Activated CD8-positive, alpha-beta T cell treated with anti-CD3 and anti-CD28 coated beads for 36 hours (primary cell): ENCODE measurements around the gene FBXW2. TPM values are rescaled to one million over a fixed set of nuclear protein-coding genes. Genes with fewer than 3 reads are reported as not detected.

Experiments
- ATAC-seq: fragments of 200-7000 bp; cut with Tn5 transposase; one replicate; pipeline ENCODE4 v1.10.0; 2021; ENCODE audit warnings: mild to moderate bottlenecking, moderate library complexity
- CTCF ChIA-PET: fragments of 350-600 bp; sonication (Branson Sonifier 250); formaldehyde crosslinking; loops from one replicate; lab custom pipeline; 2021; ENCODE audit warnings: antibody characterized with exemption; lab: Charles Lee
- POLR2A ChIA-PET: fragments of 350-600 bp; sonication (Branson Sonifier 250); formaldehyde crosslinking; loops from one replicate; lab custom pipeline; 2021; ENCODE audit warnings: antibody characterized with exemption; lab: Charles Lee
- DNase-seq: peaks from one replicate; pipeline ENCODE4 v3.0.0-alpha.2; 2020
- H3K27ac Mint-ChIP-seq: one replicate; pipeline ENCODE4 v1.8.0; 2021; ENCODE audit warnings: mild to moderate bottlenecking, mixed read lengths
- H3K27me3 Mint-ChIP-seq: one replicate; pipeline ENCODE4 v1.8.0; 2021; ENCODE audit warnings: mixed read lengths
- H3K36me3 Mint-ChIP-seq: one replicate; pipeline ENCODE4 v1.8.0; 2021; ENCODE audit warnings: low read depth, mixed read lengths
- H3K4me1 Mint-ChIP-seq: one replicate; pipeline ENCODE4 v1.8.0; 2021; ENCODE audit warnings: low read depth, mixed read lengths
- H3K4me3 Mint-ChIP-seq: one replicate; pipeline ENCODE4 v1.8.0; 2021; ENCODE audit warnings: mild to moderate bottlenecking, moderate library complexity, mixed read lengths
- H3K9me3 Mint-ChIP-seq: one replicate; pipeline ENCODE4 v1.8.0; 2021; ENCODE audit warnings: mixed read lengths
- CTCF ChIP-seq: fragments of 200-600 bp; IDR thresholded peaks from one replicate; pipeline ENCODE4 v1.8.0; 2022; ENCODE audit warnings: antibody characterized with exemption, mild to moderate bottlenecking
- intact Hi-C: fragments of 100-400 bp; cut with micrococcal nuclease; formaldehyde crosslinking; loops from one replicate; pipeline ENCODE4 v1.10.0; 2022
- total RNA-seq, 2 experiments: library from RNA; stranded (reverse); gene quantifications; one replicate each; pipeline ENCODE4 v1.2.3, GENCODE V29; 2021

The FBXW2 gene
- total RNA-seq, 2 experiments from 2014 or later, result 68.8 to 68.9 TPM

- DNase-seq, result no peak
- no peak overlapping the region for H3K4me3 Mint-ChIP-seq
- intact Hi-C loops, result no loop called here
- H3K27me3 Mint-ChIP-seq, result no peaks in the 10 kb centered on the region
- no peak overlapping the region for H3K27ac Mint-ChIP-seq
- H3K9me3 Mint-ChIP-seq, result no peaks in the 10 kb centered on the region
- CTCF ChIA-PET, result interaction anchor here (1.2 to 2.4 kb wide), 2 partner anchors 274 to 323 kb away, joined by 4 to 8 read pairs; no protein-coding TSS in a partner anchor
- POLR2A ChIA-PET, result interaction anchor here (0.6 kb wide), 1 partner anchor 112 kb away, joined by 3 read pairs; no protein-coding TSS in a partner anchor
- H3K36me3 Mint-ChIP-seq, result no peaks in the 10 kb centered on the region
- no peaks in the 10 kb centered on the region for H3K4me1 Mint-ChIP-seq
- no peak for ATAC-seq
- TF ChIP-seq CTCF, result no peak
Measured at GRCh38 chr9:120736881-120737280, 56.3 kb downstream of the FBXW2 start.

GRCh38 chr9:120735415-120736126, 57.6 kb downstream of the FBXW2 start:
- intact Hi-C loops, result no loop called here
- DNase-seq (no peak), ATAC-seq (no peak)
- H3K27me3 Mint-ChIP-seq, result no peaks in the 10 kb centered on the region
- ChIA-PET POLR2A (interaction anchor here (1.7 kb wide), 1 partner anchor 13 kb away, joined by 9 read pairs; no protein-coding TSS in a partner anchor), CTCF (interaction anchor here (0.8 to 2.4 kb wide), 6 partner anchors 116 to 326 kb away, joined by 3 to 8 read pairs (median 4); no protein-coding TSS in a partner anchor)
- no peak for TF ChIP-seq CTCF
- no peaks in the 10 kb centered on the region for H3K36me3 Mint-ChIP-seq
- H3K27ac Mint-ChIP-seq, result no peak overlapping the region
- H3K4me3 Mint-ChIP-seq, result no peak overlapping the region
- no peaks in the 10 kb centered on the region for H3K4me1 Mint-ChIP-seq
- no peaks in the 10 kb centered on the region for H3K9me3 Mint-ChIP-seq

GRCh38 chr9:120734607-120735410, 58.4 kb downstream of the FBXW2 start:
- Mint-ChIP-seq H3K27me3 (no peaks in the 10 kb centered on the region), H3K4me3 (no peak overlapping the region), H3K27ac (no peak overlapping the region), H3K4me1 (no peaks in the 10 kb centered on the region), H3K36me3 (no peaks in the 10 kb centered on the region), H3K9me3 (no peaks in the 10 kb centered on the region)
- CTCF ChIA-PET, result interaction anchor here (0.8 to 2.4 kb wide), 6 partner anchors 32 to 327 kb away, joined by 3 to 8 read pairs (median 3); no protein-coding TSS in a partner anchor
- TF ChIP-seq CTCF, result no peak
- POLR2A ChIA-PET, result interaction anchor here (1.2 to 1.7 kb wide), 2 partner anchors 14 to 20 kb away, joined by 4 to 9 read pairs; no protein-coding TSS in a partner anchor
- intact Hi-C loops, result no loop called here
- DNase-seq, result no peak
- ATAC-seq, result no peak

- ATAC-seq, result no peak
- Mint-ChIP-seq H3K36me3 (no peaks in the 10 kb centered on the region), H3K27me3 (no peaks in the 10 kb centered on the region), H3K4me1 (peaks cover 3% of the 10 kb centered on the region), H3K4me3 (no peak overlapping the region), H3K27ac (no peak overlapping the region), H3K9me3 (no peaks in the 10 kb centered on the region)
- TF ChIP-seq CTCF, result no peak
- ChIA-PET CTCF (interaction anchor here (1.2 kb wide), 1 partner anchor 33 kb away, joined by 3 read pairs; no protein-coding TSS in a partner anchor), POLR2A (no interaction called here)
- DNase-seq, result no peak
- intact Hi-C loops, result no loop called here
Measured at GRCh38 chr9:120733190-120733589, 60.0 kb downstream of the FBXW2 start.
